Measurements from ENCODE around the gene NCKAP5.
A peak's percentile ranks its signal among the peaks of the same experiment; 100 is the strongest.

NCKAP5 gene

DNA sequence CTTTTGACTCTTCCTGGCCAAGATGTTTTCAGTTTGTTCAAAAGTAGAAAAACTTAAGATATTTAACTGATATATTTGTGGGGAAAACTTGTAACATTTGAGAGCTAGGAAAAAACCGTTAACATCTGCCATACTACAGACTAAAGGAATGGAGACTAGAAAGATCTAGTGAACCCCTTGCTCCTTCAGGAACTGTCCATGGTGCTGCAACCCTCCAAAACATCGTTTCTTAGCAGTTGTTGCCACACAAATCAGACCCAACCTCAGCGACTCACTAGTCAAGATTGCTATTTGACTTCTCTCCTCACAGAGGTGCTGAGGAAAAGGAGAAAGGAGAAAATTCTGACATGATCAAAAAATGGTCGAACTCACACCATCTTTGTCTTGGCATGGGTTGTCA is 504.5 kb downstream of the NCKAP5 start:
- no peak overlapping the region for H3K23ac ChIP-seq (ENCODE audit: low read length)
- H2BK12ac ChIP-seq (ENCODE audit: low read length), result no peak overlapping the region
- H3K4me3 ChIP-seq (ENCODE audit: low read depth, low read length), result no peak overlapping the region
- no peak overlapping the region for H3K18ac ChIP-seq (ENCODE audit: low read length)
- H2BK120ac ChIP-seq (ENCODE audit: insufficient read depth, low read length, poor library complexity), result no peak overlapping the region
- H3K9ac ChIP-seq (ENCODE audit: low read length), result no peak overlapping the region
- H3K27me3 ChIP-seq (ENCODE audit: insufficient read depth, low read length), result no peaks in the 10 kb centered on the region
- no peaks in the 10 kb centered on the region for H3K36me3 ChIP-seq (ENCODE audit: control insufficient read depth in 1 of 2, insufficient read depth in 2 of 2, low read length in 2 of 2)
- no peak overlapping the region for H2BK5ac ChIP-seq (ENCODE audit: low read depth, low read length, poor library complexity)
- H3K79me1 ChIP-seq (ENCODE audit: low read length), result no peaks in the 10 kb centered on the region
- no peak overlapping the region for H4K12ac ChIP-seq (ENCODE audit: low read depth, low read length)
- H2AFZ ChIP-seq (ENCODE audit: insufficient read depth, low read length, poor library complexity), result no peak overlapping the region
- no peak for DNase-seq
- no peaks in the 10 kb centered on the region for H3K9me3 ChIP-seq (ENCODE audit: insufficient read depth, low read depth, low read length)
- H3K4me2 ChIP-seq (ENCODE audit: low read length), result no peak overlapping the region
- no peak overlapping the region for H3K14ac ChIP-seq (ENCODE audit: low read length)
- no peak overlapping the region for H4K8ac ChIP-seq (ENCODE audit: low read depth, low read length)
- H3K4ac ChIP-seq (ENCODE audit: low read depth, low read length), result no peak overlapping the region
- H3K4me1 ChIP-seq (ENCODE audit: control insufficient read depth in 1 of 2, insufficient read depth in 2 of 2, low read length in 2 of 2), result no peaks in the 10 kb centered on the region
- no peak overlapping the region for H3K27ac ChIP-seq (ENCODE audit: low read depth, low read length)
- no peak overlapping the region for H2AK5ac ChIP-seq (ENCODE audit: low read length)
- no CpG with 5 or more reads among the region's 4 CpGs for WGBS (ENCODE audit: extremely low coverage, insufficient coverage, insufficient read length)
- H4K91ac ChIP-seq (ENCODE audit: low read depth, low read length), result no peak overlapping the region
- no peaks in the 10 kb centered on the region for H3K79me2 ChIP-seq (ENCODE audit: control insufficient read depth, insufficient read depth, low read length, poor library complexity)

- Histone ChIP-seq H3K4me3 (ENCODE audit: low read depth, low read length) (no peak overlapping the region), H3K9ac (ENCODE audit: low read length) (no peak overlapping the region), H2AK5ac (ENCODE audit: low read length) (no peak overlapping the region), H3K14ac (ENCODE audit: low read length) (no peak overlapping the region), H4K12ac (ENCODE audit: low read depth, low read length) (no peak overlapping the region), H3K79me2 (ENCODE audit: control insufficient read depth, insufficient read depth, low read length, poor library complexity) (no peaks in the 10 kb centered on the region), H2BK120ac (ENCODE audit: insufficient read depth, low read length, poor library complexity) (no peak overlapping the region), H2BK12ac (ENCODE audit: low read length) (no peak overlapping the region), H4K91ac (ENCODE audit: low read depth, low read length) (no peak overlapping the region), H2BK5ac (ENCODE audit: low read depth, low read length, poor library complexity) (no peak overlapping the region), H3K23ac (ENCODE audit: low read length) (no peak overlapping the region), H3K18ac (ENCODE audit: low read length) (no peak overlapping the region), H3K4me2 (ENCODE audit: low read length) (no peak overlapping the region), H4K8ac (ENCODE audit: low read depth, low read length) (no peak overlapping the region), H3K4me1 (ENCODE audit: control insufficient read depth in 1 of 2, insufficient read depth in 2 of 2, low read length in 2 of 2) (no peaks in the 10 kb centered on the region), H3K4ac (ENCODE audit: low read depth, low read length) (no peak overlapping the region), H2AFZ (ENCODE audit: insufficient read depth, low read length, poor library complexity) (no peak overlapping the region), H3K27me3 (ENCODE audit: insufficient read depth, low read length) (no peaks in the 10 kb centered on the region), H3K79me1 (ENCODE audit: low read length) (no peaks in the 10 kb centered on the region), H3K27ac (ENCODE audit: low read depth, low read length) (no peak overlapping the region), H3K36me3 (ENCODE audit: control insufficient read depth in 1 of 2, insufficient read depth in 2 of 2, low read length in 2 of 2) (no peaks in the 10 kb centered on the region), H3K9me3 (ENCODE audit: insufficient read depth, low read depth, low read length) (no peaks in the 10 kb centered on the region)
- no peak for DNase-seq
- no CpG with 5 or more reads among the region's 2 CpGs for WGBS (ENCODE audit: extremely low coverage, insufficient coverage, insufficient read length)
Observed at GRCh38 chr2:133062931-133063665, 505.2 kb downstream of the NCKAP5 start.

DNA sequence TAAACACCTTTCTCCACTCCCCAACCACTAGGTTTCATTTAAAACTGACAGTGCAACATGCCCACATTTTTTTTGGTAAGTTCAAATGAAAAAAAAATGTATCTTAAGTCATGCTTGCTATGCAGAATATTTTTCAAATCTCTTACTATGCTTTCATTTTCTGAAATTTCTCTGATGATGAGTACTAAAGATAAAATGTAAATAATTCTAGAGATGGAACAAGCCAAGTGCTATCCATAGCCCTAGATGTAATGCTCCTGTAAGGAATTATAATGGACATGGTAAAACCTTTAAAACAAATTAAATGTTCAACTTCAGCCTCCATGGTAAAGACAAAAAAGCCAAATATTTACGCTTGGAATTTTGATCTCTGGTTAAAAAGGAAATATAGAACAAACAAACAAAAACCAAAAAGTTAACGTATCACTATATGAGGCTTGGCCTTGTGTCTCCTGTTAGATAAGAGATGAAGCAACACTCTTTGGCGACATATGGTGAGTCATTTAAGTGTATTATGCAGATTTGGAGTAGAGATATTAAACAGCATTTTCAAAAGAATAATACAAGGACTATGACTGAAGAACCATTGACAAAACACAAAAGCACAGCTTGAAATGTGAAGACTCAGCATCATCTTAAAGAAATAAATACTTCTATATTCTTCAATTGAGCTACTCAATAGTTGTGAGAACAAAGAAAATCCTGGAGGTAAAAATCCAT is 506.2 kb downstream of the NCKAP5 start:
- Histone ChIP-seq H3K36me3 (ENCODE audit: control insufficient read depth in 1 of 2, insufficient read depth in 2 of 2, low read length in 2 of 2) (no peaks in the 10 kb centered on the region), H3K4me3 (ENCODE audit: low read depth, low read length) (no peak overlapping the region), H2BK120ac (ENCODE audit: insufficient read depth, low read length, poor library complexity) (no peak overlapping the region), H3K4me1 (ENCODE audit: control insufficient read depth in 1 of 2, insufficient read depth in 2 of 2, low read length in 2 of 2) (no peaks in the 10 kb centered on the region), H3K27ac (ENCODE audit: low read depth, low read length) (no peak overlapping the region), H2BK5ac (ENCODE audit: low read depth, low read length, poor library complexity) (no peak overlapping the region), H3K4me2 (ENCODE audit: low read length) (no peak overlapping the region), H3K79me2 (ENCODE audit: control insufficient read depth, insufficient read depth, low read length, poor library complexity) (no peaks in the 10 kb centered on the region), H3K23ac (ENCODE audit: low read length) (no peak overlapping the region), H3K79me1 (ENCODE audit: low read length) (no peaks in the 10 kb centered on the region), H3K14ac (ENCODE audit: low read length) (no peak overlapping the region), H2BK12ac (ENCODE audit: low read length) (no peak overlapping the region), H3K4ac (ENCODE audit: low read depth, low read length) (no peak overlapping the region), H3K9me3 (ENCODE audit: insufficient read depth, low read depth, low read length) (no peaks in the 10 kb centered on the region), H2AFZ (ENCODE audit: insufficient read depth, low read length, poor library complexity) (no peak overlapping the region), H3K27me3 (ENCODE audit: insufficient read depth, low read length) (no peaks in the 10 kb centered on the region), H4K8ac (ENCODE audit: low read depth, low read length) (no peak overlapping the region), H4K12ac (ENCODE audit: low read depth, low read length) (no peak overlapping the region), H2AK5ac (ENCODE audit: low read length) (no peak overlapping the region), H4K91ac (ENCODE audit: low read depth, low read length) (no peak overlapping the region), H3K9ac (ENCODE audit: low read length) (no peak overlapping the region), H3K18ac (ENCODE audit: low read length) (no peak overlapping the region)
- peak in 1 of 2 donors; percentile 41 for DNase-seq
- WGBS (ENCODE audit: extremely low coverage, insufficient coverage, insufficient read length), result no CpG with 5 or more reads among the region's 3 CpGs

- no peak overlapping the region for H2AK5ac ChIP-seq (ENCODE audit: low read length)
- H3K9me3 ChIP-seq (ENCODE audit: insufficient read depth, low read depth, low read length), result no peaks in the 10 kb centered on the region
- no peaks in the 10 kb centered on the region for H3K4me1 ChIP-seq (ENCODE audit: control insufficient read depth in 1 of 2, insufficient read depth in 2 of 2, low read length in 2 of 2)
- H3K14ac ChIP-seq (ENCODE audit: low read length), result no peak overlapping the region
- H3K23ac ChIP-seq (ENCODE audit: low read length), result no peak overlapping the region
- H4K8ac ChIP-seq (ENCODE audit: low read depth, low read length), result no peak overlapping the region
- H3K27me3 ChIP-seq (ENCODE audit: insufficient read depth, low read length), result no peaks in the 10 kb centered on the region
- no peaks in the 10 kb centered on the region for H3K79me1 ChIP-seq (ENCODE audit: low read length)
- no peak overlapping the region for H2BK5ac ChIP-seq (ENCODE audit: low read depth, low read length, poor library complexity)
- H3K79me2 ChIP-seq (ENCODE audit: control insufficient read depth, insufficient read depth, low read length, poor library complexity), result no peaks in the 10 kb centered on the region
- H3K27ac ChIP-seq (ENCODE audit: low read depth, low read length), result no peak overlapping the region
- no peak overlapping the region for H4K91ac ChIP-seq (ENCODE audit: low read depth, low read length)
- H4K12ac ChIP-seq (ENCODE audit: low read depth, low read length), result no peak overlapping the region
- no peak overlapping the region for H2BK12ac ChIP-seq (ENCODE audit: low read length)
- no peak overlapping the region for H3K18ac ChIP-seq (ENCODE audit: low read length)
- peak; percentile 10 to 55 for DNase-seq
- no peak overlapping the region for H2BK120ac ChIP-seq (ENCODE audit: insufficient read depth, low read length, poor library complexity)
- H3K9ac ChIP-seq (ENCODE audit: low read length), result no peak overlapping the region
- WGBS (ENCODE audit: extremely low coverage, insufficient coverage, insufficient read length), result no CpG with 5 or more reads among the region's 3 CpGs
- H2AFZ ChIP-seq (ENCODE audit: insufficient read depth, low read length, poor library complexity), result no peak overlapping the region
- no peak overlapping the region for H3K4me2 ChIP-seq (ENCODE audit: low read length)
- H3K36me3 ChIP-seq (ENCODE audit: control insufficient read depth in 1 of 2, insufficient read depth in 2 of 2, low read length in 2 of 2), result no peaks in the 10 kb centered on the region
- H3K4me3 ChIP-seq (ENCODE audit: low read depth, low read length), result no peak overlapping the region
- H3K4ac ChIP-seq (ENCODE audit: low read depth, low read length), result no peak overlapping the region
Observed at GRCh38 chr2:133054297-133054696, 514.0 kb downstream of the NCKAP5 start.
